Jurkat, Clone E6-1 (cell line): Measurements from ENCODE around the gene SNTB2.

Source experiments
- DNase-seq: peaks from one replicate; pipeline ENCODE4 v3.0.0-alpha.2; 2011; ENCODE audit warnings: low read depth, low spot score
- H3K4me3 ChIP-seq: 2 replicates; pipeline ENCODE4 v1.5.1; 2011; ENCODE audit warnings: mild to moderate bottlenecking, low read length, control low read depth, moderate library complexity

SNTB2 gene

DNA sequence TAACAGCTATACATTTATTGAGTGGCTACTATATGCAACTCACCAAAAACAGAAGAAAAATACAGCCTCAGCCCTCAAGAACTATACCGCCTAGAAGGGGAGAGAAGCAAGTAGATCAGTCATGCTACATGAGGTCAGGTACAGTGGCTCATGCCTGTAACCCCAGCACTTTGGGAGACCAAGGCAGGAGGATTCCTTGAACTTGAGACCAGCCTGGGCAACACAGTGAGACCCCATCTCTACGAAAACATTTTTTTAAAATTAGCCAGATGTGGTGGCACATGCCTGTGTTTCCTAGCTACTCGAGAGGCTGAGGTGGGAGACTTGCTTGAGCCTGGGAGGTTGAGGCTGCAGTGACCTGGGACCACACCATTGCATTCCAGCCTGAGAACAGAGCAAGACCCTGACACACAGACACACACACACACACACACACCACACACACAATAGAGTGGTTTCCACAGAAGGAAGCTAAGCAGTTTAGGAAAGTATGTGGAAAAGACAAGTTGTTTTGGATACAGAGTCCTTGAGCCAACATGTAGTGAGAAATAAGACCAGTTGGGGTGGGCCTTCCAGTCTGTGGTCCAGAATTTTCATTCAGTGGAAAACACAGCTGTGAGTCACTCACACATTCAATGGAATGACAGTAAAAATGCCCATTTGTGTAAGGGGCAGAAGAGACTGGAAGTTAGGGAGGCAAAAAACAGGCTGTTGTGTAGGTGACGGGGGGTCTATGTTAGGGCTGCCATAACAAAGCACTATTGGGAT is 10.7 kb upstream of the SNTB2 start:
- H3K4me3 ChIP-seq, result no peak overlapping the region
- DNase-seq, result no peak

DNA sequence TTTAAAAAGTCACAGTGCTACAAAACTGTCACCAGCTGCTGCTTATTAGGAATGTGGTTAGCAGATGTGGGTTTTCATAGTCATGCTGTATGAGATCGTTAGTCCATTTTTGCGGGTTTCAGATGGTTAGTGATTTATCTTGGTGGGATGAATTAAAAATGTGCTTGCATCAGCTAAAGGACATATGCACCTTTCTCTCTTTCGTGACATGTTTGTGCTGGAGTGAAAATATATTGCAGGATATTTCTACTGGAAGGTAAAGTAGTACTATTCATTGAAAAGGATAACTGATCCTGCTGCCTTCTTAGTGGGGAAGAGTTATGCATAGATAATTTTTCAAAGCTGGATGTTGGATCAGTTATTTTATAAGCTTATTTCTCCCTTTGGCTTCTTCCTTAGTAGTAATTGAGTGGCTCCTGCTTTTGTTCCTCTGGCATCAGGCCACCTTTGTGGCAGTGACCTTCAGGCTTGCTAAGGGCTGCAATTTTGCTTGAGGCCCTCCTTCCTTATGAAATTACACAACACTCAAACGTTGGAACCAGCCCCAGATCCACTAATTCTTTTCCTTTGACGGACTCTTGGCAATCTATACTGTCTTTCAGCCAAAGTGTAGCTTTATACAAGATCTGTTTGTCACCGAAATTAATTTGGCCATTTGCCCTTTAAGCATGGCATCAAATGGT is 7.5 kb upstream of the SNTB2 start:
- no peak for DNase-seq
- H3K4me3 ChIP-seq, result no peak overlapping the region

DNA sequence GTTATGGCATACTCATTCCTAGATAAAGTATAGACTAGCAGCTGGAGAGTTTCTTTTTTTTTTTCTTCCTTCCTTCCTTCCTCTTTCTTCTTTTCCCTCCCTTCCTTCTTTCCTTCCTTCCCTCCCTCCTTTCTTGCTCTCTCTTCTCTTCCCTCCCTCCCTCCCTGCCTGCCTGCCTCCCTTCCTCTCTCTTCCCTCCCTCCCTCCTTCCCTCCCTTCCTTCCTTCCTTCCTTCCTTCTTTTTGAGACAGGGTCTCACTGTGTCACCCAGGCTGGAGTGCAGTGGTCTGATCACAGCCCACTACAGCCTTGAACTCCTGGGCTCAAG is 7.0 kb upstream of the SNTB2 start:
- DNase-seq, result no peak
- no peak overlapping the region for H3K4me3 ChIP-seq

DNA sequence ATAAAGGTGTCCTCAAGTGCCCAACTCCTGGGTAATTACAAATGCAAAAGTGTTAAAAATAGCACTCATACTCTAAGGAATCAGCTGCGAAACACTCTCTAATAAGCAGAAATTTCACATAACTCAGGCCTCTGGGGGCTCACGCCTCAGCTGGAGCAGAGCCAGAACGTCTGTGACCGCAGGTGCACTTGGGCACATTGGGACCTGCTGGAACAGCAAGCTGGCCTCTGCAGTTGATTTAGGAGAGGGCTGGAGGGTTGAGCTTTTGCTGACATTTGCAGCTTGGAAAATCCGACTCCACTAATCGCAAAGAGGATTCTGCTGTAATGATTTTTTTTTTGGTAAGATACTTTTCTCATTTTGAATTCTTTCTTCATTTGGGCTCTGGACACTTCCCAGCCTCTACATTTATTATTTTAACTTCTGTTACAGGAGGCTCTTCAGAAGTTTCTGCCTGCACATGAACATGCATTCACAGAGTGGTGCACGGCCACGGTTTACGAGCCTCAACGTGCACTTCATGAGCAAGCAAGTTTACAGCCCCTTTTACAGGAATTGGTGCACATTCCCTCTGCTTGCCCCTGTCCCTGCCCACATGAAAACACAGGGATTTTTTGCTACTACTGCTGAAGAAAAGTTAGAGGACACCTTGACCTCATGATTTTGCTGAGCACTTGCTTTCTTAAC is 4.1 kb upstream of the SNTB2 start:
- H3K4me3 ChIP-seq, result no peak overlapping the region
- DNase-seq, result no peak

DNA sequence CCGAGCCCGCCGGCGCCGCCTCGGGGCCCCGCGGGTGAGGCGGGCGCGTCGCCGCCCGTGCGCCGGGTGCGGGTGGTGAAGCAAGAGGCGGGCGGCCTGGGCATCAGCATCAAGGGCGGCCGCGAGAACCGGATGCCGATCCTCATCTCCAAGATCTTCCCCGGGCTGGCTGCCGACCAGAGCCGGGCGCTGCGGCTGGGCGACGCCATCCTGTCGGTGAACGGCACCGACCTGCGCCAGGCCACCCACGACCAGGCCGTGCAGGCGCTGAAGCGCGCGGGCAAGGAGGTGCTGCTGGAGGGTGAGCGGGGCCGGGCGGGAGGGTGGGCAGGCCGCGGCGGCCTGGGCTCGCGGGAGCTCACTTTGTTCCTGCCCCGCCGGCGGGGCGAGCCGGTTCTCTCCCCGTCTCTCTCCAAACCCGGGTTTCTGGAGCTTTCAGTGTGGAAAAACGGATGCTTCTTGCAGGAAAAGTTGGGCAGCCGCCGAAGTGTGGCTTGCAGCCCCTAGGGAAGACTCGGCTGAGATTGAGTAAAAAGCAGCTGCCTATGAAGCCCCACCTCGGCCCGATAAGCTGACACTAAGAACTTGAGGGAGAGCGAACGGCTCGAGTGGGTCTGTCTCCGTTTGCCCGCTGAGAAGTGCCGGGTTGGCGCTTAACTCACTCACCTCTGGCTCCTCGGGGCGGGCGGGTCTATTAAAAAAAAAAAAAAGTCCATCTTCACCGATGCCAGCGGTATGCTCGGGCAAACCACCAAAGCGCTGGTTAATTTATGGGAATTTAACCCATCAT is 677 bp downstream of the SNTB2 start:
- peak; percentile 8 for DNase-seq
- peak overlapping the region; percentile 73 for H3K4me3 ChIP-seq

DNA sequence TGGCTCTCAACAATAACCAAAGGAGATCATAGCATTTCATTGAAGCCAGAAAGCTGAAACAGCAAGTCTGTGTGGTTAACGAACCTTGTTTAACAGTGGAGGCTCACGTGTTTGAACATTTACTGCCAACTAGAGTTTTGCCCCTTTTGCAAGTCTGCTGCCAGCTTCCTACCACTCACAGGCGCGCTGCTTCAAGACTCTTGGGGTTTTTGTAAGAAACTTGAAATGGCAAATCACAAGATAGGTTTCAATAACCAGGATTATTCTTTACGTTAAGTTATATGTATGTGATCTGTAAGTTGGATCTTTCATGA is 1.2 kb downstream of the SNTB2 start:
- DNase-seq, result peak; percentile 55
- peak overlapping the region; percentile 73 for H3K4me3 ChIP-seq

DNA sequence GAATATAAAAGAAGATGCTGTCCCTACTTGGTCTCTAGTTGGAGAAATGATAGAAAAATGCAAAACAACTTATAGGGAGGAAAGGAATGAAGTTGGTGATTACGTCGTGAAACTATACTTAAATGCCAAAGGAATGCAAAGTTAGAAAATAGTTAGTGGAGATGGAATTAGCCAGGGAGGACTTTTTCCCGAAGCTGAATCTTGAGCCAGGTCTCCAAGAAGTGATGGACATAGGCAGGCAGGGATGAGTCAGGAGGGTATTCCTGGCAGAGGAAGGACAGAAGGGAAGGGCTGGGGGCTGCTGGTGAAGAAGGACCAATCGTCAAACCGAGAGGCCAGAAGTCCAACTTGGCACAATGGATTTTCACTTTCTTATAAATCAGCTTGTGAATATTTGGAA is 1.8 kb downstream of the SNTB2 start:
- no peak for DNase-seq
- H3K4me3 ChIP-seq, result no peak overlapping the region

DNA sequence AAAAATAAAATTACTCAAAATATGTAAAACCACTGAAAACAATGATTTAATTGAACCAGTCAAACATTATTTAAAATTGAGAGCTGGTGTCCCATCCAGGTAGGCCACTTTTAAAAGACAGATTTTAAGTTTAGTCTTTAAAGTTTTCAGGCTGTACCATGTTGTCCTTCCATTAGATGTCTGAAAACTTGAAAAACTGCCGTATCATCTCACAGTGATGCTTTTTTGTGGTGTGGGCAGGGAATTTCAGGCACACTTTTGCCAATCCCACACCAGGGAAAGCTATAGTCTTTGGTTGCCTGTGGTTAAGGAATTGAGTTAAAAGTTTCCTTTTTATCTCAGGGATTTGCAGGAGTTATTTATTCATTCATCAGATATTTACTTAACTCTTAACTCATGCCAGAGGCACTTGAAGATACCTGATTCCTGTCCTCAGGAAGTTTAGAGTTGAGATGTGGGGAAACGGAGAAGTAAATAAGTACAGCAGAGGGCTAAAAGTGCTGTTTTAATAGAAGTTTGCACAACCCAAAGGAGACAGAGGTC is 3.2 kb downstream of the SNTB2 start:
- no peak overlapping the region for H3K4me3 ChIP-seq
- DNase-seq, result no peak

DNA sequence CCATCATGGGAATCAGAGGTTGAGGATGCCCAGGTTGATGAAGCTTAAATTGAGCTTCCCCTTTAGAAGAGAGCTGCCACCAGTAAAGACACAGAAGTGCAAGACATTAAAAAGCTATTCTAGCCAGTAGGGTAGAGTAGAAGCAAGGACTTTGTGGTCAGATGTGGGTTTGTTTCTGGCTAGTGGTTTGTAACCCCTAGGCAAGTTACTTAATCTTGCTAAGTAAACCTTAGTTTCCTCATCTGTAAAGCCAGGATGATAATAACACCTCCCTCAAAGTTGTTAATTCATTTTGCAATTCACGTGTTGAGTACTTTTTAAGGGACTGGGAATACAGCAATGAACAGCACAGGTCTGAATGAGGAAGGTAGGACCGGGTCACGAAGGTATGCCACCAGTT is 3.6 kb downstream of the SNTB2 start:
- H3K4me3 ChIP-seq, result no peak overlapping the region
- peak; percentile 63 for DNase-seq

DNA sequence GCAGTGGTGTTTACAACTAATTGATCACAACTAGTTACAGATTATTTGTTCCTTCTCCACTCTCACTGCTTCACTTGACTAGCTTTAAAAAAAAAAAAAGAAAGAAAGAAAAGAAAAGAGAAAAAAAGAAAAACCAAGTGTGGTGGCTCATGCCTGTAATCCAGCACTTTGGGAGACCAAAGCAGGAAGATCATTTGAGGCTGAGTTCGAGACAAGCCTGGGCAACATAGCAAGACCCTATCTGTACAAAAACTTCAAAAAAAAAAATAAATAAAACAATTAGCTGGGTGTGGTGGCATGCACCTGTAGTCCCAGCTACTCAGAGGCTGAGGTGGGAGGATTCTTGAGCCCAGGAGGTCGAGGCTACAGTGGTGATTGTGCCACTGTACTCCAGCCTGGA is 4.2 kb downstream of the SNTB2 start:
- no peak for DNase-seq
- no peak overlapping the region for H3K4me3 ChIP-seq

DNA sequence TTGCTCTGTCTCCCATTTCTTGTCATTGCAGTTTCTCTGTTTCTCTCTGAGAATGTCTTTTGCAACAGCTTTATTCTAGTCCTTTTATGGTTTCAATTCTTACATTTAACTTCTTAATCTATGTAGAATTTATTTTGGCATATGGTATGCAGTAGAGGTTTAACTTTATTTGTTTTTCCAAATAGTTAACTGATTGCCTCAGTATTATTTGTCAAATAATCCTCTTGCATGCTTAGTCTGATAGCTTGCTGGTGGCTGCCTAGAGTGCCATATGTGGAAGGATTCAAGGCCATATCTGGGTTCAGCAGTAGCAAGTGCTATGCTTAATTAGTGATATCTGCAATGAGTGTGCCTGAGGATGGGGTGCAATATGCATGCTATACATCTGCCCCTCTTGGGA is 6.9 kb downstream of the SNTB2 start:
- DNase-seq, result no peak
- no peak overlapping the region for H3K4me3 ChIP-seq

DNA sequence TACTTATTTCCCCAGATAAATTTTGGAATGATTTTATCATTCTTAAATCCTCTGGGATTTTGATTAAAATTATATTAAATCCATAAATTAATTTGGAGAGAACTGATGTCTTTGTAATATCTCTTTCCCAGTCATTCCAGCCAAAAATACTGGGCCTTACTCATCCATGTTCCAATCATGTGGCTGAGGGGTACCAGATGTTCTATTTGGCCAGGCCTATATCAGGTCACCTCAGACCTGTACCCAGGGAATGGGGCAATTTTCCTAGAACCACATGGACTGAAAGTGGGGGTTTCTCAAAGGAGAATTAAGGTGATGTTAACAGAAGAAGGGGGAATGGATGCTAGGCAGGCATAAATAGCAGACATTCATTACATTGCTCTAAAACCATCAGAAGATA is 7.5 kb downstream of the SNTB2 start:
- DNase-seq, result no peak
- no peak overlapping the region for H3K4me3 ChIP-seq

DNA sequence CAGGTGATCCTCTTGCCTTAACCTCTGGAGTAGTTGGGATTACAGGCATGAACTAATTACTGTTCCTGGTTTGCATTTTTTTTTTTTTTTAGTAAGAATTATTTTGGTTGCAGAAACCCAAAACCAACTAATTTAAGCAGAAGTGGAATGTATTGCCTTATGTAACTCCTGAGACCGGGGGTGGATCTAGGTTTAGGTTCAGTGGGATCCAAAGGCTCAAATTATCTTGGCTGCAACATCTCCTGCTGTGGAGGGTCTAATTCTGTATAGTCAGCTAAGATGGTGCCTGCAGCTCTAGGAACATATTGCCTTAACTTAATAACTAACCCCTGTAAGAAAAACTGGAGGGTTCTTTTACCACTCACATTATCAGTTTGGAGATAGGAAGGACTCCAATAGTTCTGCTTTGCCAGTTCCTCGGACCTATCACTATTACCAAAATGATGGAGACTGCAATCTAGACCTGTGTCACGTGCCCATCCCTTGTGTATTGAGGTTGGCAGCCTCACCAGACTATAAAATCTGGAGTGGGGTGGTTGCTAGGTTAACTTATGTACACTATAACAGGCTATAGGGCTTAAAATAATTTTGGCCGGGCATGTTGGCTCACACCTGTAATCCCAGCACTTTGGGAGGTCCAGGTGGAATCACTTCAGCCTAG is 8.5 kb downstream of the SNTB2 start:
- no peak for DNase-seq
- no peak overlapping the region for H3K4me3 ChIP-seq

DNA sequence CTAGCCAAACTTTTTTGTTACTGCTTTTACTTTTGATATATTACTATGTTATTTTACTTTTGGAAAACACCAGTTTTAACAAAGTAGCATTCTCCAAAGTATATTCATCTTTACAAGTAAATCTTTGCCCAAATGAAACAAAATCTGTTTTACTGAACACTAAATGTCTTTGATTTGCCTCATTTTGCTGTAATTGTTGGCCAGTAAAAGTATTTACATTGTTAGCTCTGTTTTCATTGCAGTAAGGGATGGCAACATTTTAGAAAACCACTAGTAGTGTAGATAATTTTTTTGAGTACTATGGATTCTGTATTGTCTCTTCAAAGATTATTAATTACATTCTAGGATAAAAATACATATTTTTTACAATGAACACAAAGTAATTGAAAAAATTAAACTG is 10.6 kb downstream of the SNTB2 start:
- no peak overlapping the region for H3K4me3 ChIP-seq
- DNase-seq, result no peak

DNA sequence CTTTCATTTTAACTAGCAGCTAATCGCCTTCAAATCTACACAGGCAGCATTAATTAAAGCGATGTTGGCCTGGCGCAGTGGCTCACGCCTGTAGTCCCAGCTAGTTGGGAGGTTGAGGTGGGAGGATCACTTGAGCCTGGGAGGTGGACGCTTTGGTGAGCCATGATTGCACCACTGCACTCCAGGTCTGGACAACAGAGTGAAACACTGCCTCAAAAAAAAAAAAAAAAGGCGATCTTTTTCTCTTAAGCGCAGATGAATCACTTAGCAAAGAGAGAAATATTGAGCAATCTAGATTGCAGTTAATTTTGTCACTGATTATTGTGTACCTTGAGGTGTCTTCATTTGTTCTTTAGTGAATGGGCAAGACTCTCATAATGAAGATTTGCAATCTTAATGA is 12.4 kb downstream of the SNTB2 start:
- no peak overlapping the region for H3K4me3 ChIP-seq
- DNase-seq, result no peak

DNA sequence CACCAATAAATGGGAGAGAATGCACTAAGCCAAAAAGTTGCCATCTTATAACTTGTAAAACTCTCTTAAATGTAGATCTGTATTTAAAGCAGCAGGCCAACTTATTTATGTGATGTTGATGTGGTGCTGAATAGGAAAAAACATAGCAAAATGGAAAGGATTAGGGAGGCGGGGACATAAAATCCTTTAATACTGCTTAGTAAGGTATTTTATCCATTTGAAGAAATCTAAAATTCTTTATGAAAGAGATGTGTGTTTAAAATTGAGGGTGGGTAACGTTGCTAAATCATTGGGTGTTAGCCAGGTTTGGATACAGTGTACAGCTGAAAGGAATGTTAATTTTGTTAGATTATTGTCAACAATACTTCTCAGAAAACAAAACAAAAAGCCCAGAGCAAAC is 14.3 kb downstream of the SNTB2 start:
- no peak for DNase-seq
- H3K4me3 ChIP-seq, result no peak overlapping the region

DNA sequence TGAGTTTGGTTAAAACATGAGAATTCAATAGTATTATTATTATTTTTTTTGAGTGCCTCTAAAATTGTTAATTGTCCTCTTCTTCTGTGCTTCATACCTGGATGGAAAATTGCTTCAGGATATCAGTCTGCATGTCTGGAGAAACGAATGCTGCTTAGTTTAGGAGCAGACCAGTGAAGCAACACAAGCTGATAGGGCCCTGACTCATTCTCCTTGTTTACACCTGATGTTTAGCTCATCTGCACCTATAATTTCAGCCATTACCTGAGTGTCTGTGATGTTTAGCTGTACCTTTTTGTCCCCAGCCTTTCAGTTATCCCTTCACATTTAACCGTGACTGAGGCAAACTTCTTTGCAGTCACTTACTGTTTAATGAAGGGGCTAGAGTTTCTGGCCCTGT is 14.8 kb downstream of the SNTB2 start:
- no peak overlapping the region for H3K4me3 ChIP-seq
- DNase-seq, result no peak

DNA sequence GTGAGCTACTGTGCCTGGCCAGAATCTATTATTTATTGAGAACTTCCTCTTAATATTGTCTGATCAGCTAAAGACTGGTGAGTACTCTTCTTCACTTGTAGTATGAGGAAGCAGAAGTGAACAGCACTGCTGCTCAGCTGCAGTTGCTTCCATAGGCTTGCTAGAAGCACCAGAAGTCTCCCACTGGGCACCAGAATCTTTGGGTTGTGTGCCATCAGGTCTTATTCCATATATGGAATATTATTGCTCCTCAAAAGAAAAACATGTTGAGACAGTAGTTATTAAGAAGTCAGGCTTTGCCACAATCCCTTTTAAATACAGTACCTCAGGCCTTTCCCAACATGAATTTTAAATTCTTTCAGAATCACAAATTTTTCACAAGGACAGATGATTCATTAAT is 17.2 kb downstream of the SNTB2 start:
- no peak overlapping the region for H3K4me3 ChIP-seq
- DNase-seq, result no peak

DNA sequence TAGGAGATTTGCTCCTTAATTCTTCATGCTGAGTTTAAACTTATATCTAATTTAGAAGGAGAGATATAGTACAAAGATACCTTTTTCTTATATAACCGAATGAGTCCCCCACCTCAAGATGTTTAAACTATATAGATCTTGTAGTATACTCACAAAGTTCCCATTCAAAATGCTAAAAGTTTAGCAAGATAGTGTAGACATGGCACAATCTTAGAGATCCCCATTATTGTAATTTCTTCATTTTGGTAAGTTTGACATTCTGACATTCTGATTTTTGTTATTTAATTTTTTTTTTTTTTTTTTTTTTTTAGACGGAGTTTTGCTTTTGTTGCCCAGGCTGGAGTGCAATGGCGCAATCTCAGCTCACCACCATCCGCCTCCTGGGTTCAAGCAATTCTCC is 22.8 kb downstream of the SNTB2 start:
- DNase-seq, result no peak
- H3K4me3 ChIP-seq, result no peak overlapping the region
